IPS-NIHi11 (cell line): ENCODE results near the gene PKIB.
"Not testable (repeated sequence)": the region's sequence is repeated elsewhere in the genome, so short reads cannot be mapped to it uniquely, and the experiment has no call there.

Experiments used
- DNase-seq: peaks from one replicate; pipeline ENCODE4 v3.0.0; 2012; ENCODE audit warnings: mixed read lengths, low spot score

The PKIB gene, protein sequence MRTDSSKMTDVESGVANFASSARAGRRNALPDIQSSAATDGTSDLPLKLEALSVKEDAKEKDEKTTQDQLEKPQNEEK

DNA sequence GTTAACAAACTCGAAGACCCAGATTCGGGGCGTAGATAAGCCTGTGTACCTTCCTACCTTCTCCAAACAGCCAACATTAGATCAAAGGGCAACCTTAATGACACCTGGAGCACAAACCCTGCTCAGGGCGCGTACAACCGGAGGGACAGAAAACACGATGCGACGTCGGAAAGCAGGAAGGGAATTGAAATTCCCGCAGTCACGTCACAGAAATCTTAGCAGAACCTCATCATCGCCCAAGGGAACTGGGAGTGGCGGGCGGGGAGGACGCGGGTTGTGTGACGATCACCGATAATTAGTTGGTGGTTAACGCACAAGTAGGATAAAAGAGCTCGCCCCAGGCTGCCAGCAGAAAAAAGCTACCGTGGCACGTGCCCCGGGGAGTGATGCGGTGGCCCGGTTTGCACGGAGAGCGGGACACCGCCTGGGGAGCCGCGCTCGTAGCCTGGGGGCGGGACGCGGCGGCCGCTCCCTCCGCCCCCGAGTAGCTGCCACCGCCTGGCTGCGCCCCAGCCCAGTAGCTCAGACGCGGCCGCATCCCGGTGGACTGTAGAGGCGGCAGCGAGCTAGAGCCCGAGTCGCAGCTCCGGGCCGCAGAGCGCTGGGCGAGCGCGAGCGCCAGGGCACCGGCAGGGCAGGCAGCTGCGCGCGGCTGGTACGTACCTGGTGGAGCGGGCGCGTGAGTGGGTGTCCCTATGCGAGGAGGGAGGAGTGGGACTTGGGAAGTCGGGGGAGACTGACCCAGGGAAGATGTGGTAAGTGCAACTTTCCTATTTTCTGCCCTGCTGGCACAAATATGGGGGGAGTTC, at the start of gene PKIB:
TSS of gene PKIB (plus strand) at position 525 of the 809 bp plus-strand sequence. CDS start 107,390 bp downstream, outside the sequence.
- peak; percentile 93 for DNase-seq

DNA sequence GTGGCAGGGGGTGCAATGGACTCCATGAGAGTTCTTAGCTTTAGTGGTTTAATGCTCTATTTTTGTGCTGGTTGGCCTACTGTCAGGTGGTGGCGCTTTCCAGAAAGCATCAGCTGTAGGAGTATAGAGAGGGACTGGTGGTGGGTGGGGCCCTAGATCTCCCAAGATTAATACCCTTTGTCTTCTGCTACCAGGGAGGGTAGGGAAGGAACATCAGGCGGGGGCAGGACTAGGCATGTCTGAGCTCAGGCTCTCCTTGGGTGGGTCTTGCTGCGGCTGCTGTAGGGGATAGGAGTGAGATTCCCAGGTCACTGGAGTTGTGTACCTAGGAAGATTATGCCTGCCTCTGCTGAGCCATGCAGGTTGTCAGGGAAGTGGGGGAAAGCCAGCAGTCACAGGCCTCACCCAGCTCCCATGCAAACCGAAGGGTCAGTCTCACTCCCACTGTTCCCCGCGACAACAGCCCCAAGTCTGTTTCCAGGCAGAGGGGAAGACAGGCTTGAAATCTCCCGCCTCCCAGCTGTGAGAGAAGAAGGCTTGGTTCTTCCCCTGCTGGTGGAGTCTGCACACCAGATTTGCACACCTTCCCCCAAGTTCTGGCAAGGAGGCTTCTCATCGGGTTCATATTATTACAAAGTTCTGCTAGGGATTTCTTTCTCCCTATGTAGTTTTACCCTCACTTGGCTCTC, 46.7 kb upstream of the PKIB start:
- DNase-seq, result no peak

DNA sequence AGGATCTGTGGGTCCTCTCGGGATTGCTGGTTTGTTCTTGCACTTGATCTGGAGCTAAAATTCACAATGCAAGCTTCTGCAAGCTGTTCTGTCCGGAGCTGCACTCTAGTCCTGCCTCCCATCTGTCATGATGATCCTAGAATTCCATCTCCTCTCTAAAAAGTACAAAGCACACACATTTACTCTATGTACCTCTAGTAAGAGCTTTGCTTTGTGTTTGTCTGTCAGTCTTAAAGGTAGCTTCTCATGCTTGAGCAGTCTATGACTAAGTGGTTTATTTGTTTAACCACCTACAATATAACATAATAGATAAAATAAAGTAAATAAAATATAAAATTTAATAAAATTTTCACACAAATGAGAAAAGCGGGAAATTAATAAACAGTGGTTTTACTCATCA, 46.0 kb upstream of the PKIB start:
- no peak for DNase-seq

DNA sequence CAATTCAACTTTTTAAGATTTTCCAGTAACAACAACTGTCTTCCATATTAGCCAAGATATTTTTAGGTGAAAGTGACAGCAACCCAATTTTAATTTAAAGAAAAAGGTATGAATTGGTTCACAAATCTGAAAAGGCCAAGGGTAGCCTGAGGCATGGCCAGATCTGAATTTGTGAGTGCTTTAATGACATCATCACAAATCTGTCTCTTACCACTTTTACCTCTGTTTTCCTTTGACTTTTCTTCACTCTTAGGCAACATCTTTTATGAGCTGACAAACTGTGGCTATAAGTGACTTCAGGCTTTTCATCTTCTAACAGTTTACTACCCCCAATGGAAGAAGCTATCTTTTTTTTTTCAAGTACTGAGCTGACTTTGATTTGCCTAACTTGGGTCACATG, 44.5 kb upstream of the PKIB start:
- DNase-seq, result no peak

DNA sequence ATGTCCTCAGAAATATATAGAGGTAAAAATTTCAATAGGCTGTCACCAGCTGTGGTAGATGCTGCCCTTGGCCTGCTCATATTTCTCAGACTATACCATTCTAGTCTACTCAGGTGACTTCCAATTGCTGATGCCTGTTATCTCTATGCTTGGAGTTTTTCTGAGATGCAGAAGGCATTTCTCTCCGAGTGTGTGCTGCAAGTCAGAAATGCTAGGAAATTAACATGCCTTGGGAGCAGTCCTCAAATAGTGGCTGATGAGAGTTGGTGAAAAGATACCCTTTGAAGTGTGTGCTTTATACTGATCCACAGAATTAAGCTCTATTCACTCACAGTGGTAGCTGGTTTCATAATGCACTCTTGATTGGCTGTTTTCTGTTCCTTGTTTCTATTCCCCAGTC, 43.2 kb upstream of the PKIB start:
- DNase-seq, result no peak

DNA sequence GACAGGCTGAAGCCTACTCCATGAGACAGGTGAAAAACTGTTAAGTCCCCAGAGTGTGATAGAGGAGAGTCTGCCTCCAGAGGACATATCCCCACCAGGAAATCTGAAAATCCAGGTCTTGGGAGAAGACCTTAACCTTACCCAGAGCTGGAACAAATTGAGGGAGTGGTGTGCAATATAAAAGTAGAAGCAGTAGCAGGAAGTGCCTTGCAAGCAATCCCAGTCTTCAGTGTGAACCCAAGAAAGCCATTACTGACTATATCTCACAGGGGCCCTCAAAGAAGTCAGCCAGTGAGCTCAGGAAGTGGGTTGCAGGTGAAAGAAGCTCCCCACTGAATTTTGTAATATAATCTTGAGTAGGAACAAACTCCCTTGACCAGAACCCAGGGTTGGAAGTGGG, 41.9 kb upstream of the PKIB start:
- no peak for DNase-seq

DNA sequence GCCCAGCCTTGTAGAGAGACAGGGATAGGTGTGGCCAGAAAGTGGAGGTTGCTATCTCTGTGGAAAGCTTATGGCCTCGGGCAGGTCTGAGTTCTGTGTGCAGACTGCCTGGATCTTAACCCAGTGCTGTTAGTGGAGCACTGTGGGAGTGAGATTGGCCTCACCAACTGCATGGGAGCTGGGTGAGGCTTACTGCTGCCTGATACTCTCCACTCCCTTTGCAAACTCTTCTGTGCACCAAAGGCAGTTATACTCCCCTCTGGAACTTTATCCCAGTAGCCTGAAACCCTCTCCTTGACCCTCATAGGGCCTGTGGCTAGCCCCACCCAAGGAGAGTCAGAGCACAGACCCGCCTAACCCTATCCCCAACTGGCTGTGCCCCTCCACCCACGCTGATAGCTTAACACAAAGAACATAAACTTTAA, 41.4 kb upstream of the PKIB start:
- no peak for DNase-seq

DNA sequence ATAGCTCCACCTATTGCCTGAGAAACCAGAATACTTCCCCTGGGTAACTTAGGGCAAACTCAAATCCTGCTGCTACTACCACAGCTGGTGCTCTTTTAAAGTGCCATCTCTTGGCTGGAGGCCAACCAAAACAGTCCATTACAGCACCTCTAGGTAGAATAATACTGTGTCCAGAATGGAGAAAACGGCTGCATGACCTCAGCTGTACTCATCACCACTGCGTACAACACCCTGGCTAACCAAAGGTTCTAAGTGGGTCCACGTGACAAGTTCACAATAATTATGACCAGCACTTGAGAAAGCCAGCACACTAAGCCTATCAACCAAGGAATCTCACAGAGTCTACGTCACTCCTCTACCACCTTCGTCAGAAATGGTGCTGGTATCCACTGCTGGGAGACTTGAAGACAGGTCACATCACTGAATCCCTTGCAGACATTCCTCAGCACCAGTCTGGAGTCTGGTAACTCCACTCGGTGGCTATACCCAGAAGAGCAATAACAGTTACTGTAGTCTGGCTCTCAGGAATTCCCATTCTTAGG, 40.9 kb upstream of the PKIB start:
- no peak for DNase-seq

DNA sequence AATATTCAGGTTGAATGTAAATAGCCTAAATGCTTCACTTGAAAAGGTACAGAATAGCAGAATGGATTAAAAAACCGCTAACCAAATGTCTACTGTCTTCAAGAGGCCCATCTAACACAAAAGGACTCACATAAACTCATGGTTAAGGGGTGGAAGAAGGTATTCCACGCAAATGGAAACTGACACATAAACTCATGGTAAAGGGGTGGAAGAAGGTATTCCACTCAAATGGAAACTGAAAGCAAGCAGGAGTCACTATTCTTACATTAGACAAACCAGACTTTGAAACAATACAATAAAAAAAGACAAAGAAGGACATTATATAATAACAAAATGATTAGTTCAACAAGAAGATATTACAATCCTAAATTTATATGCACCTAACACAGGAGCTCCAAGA, 38.3 kb upstream of the PKIB start:
- DNase-seq, result no peak

DNA sequence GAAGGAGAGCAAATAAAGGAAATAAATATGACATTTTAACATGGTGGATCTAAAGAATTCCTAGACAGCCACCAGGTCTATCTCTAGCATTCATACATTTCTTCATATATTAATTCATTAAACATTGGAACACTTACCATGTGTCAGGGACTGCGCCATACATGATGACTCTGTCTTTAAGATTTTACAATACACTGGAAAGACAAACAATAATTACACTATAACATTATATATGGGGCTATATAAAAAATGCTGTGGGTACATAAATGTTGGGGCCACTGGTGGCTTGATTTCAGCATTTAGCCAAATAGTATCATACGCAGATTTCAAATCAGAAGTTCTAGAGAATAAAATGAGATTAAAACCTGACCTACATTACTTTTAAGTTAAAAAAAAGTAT, 33.3 kb upstream of the PKIB start:
- DNase-seq, result no peak

DNA sequence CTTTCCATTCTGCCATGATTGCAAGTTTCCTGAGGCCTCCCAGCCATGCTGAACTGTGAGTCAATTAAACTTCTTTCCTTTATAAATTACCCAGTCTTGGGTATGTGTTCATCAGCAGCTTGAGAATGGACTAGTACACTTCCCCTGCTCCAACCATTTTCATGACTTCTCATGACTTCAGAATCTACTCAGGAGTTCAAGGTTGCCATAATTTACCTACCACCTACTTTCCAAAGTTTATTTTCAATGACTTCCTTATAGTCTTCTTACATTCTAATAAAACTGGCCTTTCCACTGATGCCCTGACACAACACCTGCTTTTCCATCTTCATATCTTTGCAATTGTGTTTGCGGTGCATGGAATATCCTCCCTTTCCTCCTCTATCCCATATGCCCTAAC, 31.2 kb upstream of the PKIB start:
- DNase-seq, result no peak

DNA sequence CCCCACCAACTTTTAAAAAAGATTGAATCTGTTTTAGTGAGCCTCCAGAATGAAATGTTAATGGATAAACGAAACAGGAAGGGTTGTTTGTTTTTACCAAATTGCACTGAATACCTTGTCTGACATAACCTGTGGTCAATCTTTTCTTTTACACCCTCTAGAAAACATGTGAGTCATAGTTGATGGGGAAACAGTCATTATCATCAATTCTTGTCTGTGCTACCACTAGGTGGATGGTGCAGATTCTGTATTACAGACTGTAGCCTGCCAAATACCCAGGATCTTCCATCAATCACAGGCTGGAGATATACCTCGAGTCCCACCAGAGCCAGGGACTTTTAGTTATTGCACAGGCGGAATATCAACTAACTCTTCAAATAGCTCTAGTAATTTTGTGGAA, 29.5 kb upstream of the PKIB start:
- no peak for DNase-seq

DNA sequence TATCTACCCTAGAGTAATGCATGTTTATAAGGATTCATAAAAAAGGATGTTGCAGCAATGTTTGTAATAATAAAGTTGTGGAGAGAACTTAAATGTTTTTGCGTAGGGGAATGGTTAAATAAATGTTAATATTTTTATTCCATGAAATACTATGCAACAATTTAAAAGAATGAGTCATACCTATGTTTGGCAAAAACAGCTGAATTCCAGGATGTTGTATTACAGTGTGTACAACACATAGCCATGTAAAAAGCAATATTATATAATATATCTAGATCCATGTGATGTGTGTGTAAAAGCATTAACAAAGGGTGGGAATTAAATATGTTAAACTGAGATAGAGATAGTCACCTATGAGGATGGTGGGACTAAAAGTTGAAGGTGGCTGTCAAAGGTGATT, 21.1 kb upstream of the PKIB start:
- DNase-seq, result no peak

DNA sequence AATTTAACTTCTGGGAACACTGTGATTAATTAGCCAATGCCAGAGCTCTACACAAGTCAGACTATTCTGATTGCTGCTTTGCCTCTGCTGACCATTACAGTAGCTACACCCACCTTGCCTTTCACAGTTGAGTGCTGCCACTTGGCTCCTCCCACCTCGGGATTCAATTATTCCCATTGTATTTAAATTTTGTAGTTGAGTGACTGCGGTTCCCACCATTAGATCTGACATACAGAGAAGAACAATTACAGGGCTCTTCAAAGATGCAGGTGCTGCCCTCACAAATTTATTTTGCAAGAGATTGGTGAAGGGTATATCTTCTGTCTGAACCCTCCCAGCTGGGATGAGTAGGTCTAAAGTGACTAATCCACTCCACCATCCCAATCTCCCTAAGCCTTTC, 11.9 kb upstream of the PKIB start:
- DNase-seq, result not testable (repeated sequence)

DNA sequence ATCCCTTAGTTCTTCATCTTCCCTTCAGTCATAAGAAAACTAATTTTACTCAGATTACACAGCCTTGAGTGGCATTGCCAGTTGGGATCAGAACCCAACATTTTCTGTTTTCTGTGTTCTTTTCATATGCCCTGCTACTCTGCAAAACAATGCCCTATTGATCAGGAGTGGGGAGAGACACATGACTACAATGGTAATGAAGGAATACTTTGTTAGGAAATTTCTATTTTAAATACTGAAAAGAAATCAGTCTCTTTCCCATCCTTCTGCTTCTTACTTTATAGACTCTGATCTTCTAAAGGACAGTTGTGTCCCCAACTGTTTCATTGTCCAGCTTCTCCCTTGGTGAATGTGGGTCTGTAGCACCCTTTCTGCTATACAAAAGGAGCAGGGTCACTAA, 5.5 kb upstream of the PKIB start:
- DNase-seq, result no peak

DNA sequence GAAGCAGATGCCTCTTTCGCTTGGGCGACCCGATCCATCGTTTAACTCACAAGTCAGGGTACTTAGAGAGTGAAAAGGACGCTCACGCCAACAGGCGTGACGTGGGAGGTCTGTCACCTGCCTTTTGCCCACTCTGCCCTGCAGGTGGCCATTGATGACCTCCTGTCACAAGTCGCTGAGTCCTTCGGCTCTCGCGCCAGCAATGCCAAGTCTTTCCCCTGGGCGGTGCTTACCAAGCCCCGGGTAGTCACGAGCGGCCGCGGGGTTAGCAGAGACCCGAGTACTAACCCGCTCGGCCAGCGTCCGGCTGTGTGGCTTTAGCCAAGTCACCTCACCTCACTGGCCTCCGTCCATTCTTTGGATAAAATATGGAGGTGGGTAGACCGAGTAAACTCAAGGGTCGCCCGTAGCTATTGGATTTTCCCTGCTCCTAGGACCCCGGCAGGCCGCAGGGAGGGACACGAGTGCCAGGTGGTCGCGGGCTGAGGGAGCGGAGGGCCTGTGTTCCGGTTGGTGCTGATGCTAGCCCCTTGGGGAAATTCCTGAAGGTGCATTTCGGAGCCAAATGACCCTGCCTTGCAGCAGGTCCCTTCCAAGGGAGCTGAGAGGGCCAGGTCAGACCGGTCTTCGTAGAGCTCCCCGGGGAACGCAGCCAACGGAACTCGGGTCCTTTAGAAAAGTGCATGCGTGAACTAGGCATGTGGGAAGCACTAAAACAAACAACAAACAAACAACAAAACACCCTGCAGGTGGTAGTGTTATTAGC, 668 bp downstream of the PKIB start:
- peak; percentile 37 for DNase-seq

DNA sequence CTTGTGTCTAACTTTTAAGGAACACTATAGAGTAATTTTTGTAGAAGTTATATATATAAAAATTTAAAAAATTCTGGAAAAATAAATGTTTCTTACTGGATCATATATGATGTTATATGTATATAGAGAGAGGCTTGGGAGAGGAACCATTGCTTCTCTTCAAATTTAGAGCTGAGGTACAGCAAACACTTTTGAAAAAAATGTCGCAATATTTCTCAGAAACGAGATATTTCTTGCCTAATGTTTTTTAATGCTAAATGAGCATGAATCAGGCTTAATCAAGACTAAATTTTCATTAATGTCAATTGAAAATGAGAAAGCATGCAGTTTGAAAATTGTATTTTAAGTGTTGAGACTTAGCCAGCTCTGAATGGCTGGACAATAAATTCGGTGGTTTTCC, 2.6 kb downstream of the PKIB start:
- no peak for DNase-seq

DNA sequence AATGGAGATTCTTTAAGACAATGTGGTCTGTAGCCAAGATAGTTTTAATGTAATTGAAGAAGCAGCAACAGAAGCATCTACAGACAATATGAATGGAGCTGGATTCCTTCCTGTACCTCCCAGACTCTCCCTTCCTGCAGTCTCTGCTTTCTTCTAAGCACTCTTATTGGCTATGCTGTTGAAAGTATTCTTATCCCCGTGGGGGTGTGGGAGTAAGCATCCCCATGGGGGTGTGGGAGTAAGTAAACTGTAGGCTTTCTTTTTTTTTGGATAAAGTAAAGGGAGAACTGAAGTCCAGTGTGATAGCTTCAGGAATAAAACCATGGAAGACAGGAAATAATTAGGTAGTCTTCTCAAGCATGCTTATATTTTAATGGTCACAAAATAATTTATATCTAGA, 4.1 kb downstream of the PKIB start:
- DNase-seq, result no peak

DNA sequence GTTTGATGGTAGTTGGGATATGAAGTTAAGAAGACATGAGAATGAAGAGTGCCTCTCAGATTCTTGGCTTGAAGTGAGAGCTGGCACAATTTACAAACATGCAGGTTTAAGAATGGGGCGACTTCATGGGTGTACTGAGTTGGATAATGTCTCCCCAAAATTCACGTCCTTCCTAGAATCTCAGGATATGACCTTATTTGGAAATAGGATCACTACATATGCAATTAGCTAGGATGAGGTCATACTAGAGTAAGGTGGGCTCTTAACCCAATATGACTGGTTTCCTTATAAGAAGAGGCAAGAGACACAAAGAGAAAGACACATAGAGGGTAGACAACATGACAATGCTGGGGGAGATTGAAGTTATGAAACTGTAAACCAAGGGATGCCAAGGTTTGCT, 5.2 kb downstream of the PKIB start:
- DNase-seq, result no peak

DNA sequence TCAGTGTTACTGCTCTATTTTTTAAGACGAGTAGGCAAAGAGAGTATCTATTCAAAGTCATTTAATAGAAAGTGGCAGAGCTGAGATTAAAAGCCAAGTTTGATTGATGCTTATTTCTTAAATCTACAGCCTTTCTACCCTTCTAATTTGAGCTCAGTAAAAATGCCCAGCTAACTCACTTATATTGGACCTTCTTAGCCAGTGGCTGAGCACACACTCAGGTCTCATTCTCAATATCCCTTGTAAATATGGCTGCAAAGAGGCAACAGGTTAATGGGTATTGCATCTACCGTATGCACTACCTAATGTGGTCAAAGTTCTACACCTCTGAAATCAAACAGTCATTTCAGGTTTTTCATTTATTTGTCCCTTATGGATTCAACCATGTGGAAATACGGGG, 6.7 kb downstream of the PKIB start:
- DNase-seq, result no peak

DNA sequence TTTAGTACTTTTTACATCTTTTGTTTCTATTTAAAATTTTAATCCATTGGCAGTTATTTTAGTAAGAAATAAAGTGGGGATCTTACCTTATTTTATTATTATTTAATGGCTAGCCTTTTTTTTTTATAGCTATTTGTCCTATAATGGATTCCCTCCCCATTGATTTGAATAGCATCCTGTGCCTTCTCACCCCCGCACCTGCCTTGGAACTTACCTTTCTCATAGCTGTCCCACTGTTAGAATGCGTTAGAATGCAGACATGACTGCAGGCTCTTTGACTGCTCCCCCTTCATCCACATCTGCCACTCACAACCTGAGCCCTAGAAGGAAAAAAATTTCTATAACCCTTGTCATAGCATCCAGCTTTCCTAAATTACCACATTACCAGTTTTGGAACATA, 9.1 kb downstream of the PKIB start:
- no peak for DNase-seq

DNA sequence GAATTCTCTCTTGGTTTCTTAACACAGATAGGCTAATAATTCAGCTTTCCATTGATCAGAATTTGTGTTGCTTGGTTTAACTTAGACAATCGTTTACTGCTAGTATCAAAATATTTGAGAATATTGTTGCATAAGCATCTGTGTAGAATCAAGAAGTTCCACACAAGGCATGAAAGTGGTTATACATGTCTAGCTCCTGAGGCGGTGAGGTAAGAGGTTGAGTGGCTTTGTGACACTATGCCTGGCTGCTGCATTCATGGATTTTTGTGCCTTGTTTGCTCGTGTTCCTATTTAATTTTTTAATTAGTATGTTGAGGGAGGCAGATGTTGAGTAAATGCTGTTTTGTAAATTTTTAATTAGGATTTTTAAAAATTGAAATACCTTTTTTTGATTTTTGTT, 10.2 kb downstream of the PKIB start:
- DNase-seq, result no peak

DNA sequence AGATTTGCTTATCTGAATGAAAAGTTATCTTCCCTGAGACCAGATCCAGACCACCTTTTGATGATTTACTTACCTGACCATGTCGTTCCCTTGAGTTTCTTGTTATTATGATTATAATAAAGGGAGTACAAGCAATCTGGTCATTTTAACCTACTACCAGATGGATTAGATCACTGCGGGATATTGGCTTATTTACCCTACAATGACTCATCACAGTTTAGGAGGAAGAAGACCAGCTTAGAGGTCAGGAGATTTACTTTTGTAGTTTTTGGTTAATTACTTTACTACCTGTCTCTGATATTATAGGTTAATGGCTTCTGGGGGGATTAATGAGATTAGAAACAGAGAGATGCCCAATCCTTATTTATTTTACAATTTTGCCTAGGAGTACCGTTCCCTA, 10.7 kb downstream of the PKIB start:
- no peak for DNase-seq
